GM21515 (cell line): ENCODE data around the gene DSC3.
"Not testable (repeated sequence)": the region's sequence is repeated elsewhere in the genome, so short reads cannot be mapped to it uniquely, and the experiment has no call there.

Experiments
- ATAC-seq: cut with Tn5 transposase; IDR thresholded peaks from one replicate; pipeline ENCODE4 v1.9.1; 2021; ENCODE audit not compliant: unreplicated experiment

DSC3 gene

GRCh38 chr18:30978091-30978490, 64.5 kb downstream of the DSC3 start:
- not testable (repeated sequence) for ATAC-seq

- ATAC-seq = peak; percentile 67
These were observed 71.1 kb downstream of the DSC3 start for GRCh38 chr18:30971338-30971956.

- ATAC-seq = no peak
These were observed 72.2 kb downstream of the DSC3 start for GRCh38 chr18:30970196-30970816.

- no peak for ATAC-seq
These were observed 72.8 kb downstream of the DSC3 start for GRCh38 chr18:30969670-30970170.

GRCh38 chr18:30967701-30968100, 74.8 kb downstream of the DSC3 start:
- ATAC-seq = no peak

- no peak for ATAC-seq
These were observed 77.3 kb downstream of the DSC3 start for GRCh38 chr18:30965237-30965636.

GRCh38 chr18:30960661-30961060, 81.9 kb downstream of the DSC3 start:
- ATAC-seq = no peak

- ATAC-seq = no peak
These were observed 85.5 kb downstream of the DSC3 start for GRCh38 chr18:30957066-30957465.

GRCh38 chr18:30954262-30954661, 88.3 kb downstream of the DSC3 start:
- ATAC-seq = no peak

GRCh38 chr18:30945761-30946160, 96.8 kb downstream of the DSC3 start:
- ATAC-seq = no peak

GRCh38 chr18:30944773-30945417, 97.6 kb downstream of the DSC3 start:
- ATAC-seq = no peak

GRCh38 chr18:30940952-30941539, 101.5 kb downstream of the DSC3 start:
- ATAC-seq = no peak
